ENCODE results near the gene ST6GAL1. TPM values are rescaled to one million over a fixed set of nuclear protein-coding genes. Genes with fewer than 3 reads are reported as not detected.
"Not testable (repeated sequence)": the region's sequence is repeated elsewhere in the genome, so short reads cannot be mapped to it uniquely, and the experiment has no call there.

The ST6GAL1 gene
- total and polyA plus RNA-seq, 12 donors: 19.5 to 94.7 (median 65.8) TPM

DNA sequence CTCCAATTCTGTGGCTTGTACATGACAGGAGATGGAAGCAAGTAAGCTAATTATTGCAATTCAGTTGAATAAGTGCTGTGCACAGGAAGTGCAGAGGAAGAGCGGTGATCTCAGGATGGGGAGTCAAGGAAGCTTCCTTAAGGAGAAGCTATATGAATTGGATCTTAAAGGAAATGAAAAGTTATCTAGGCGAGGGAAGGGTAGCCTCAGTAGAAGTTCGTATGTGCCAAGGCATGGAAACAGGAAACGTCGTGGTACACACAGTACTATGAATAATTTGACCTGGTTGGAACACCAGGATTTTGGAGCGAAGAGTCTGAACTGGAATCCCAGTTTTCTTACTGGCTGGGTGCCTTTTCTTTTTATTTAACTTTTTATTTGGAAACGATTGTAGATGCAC, 39.3 kb downstream of the ST6GAL1 start:
- TF ChIP-seq, protein P1, sequence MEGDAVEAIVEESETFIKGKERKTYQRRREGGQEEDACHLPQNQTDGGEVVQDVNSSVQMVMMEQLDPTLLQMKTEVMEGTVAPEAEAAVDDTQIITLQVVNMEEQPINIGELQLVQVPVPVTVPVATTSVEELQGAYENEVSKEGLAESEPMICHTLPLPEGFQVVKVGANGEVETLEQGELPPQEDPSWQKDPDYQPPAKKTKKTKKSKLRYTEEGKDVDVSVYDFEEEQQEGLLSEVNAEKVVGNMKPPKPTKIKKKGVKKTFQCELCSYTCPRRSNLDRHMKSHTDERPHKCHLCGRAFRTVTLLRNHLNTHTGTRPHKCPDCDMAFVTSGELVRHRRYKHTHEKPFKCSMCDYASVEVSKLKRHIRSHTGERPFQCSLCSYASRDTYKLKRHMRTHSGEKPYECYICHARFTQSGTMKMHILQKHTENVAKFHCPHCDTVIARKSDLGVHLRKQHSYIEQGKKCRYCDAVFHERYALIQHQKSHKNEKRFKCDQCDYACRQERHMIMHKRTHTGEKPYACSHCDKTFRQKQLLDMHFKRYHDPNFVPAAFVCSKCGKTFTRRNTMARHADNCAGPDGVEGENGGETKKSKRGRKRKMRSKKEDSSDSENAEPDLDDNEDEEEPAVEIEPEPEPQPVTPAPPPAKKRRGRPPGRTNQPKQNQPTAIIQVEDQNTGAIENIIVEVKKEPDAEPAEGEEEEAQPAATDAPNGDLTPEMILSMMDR (IDR thresholded peaks at IDR 0.05): no peak
- intact Hi-C loops (cut with DNase I): no loop called here
- ATAC-seq (peak in 1 of 8 donors; percentile 47), DNase-seq (no peak)
- Histone ChIP-seq H3K9me3 (no peaks in the 10 kb centered on the region), H3K27ac (peak overlapping the region in 8 of 10 donors; percentile 12 to 70 (median 40)), H3K4me1 (peaks cover 11 to 91% (median 75%) of the 10 kb centered on the region in 9 donors), H3K27me3 (no peaks in the 10 kb centered on the region), H3K36me3 (peaks cover 0 to 45% (median 5%) of the 10 kb centered on the region in 9 donors), H3K4me3 (no peak overlapping the region)
- 30 to 41% methylated on average over 7 of the region's 7 CpGs for WGBS, 2 donors

DNA sequence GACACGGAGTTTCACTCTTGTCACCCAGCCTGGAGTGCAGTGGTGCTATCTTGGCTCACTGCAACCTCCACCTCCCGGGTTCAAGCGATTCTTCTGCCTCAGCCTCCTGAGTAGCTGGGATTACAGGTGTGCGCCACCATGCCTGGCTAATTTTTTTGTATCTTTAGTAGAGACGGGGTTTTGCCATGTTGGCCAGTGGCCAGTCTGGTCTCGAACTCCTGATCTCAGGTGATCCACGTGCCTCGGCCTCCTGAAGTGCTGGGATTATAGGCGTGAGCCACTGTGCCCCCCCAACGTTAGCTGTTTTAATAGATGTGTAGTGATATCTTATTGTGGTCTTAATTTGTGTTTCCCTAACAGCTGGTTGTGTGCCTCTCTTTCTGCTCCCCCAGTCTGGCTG, 40.8 kb downstream of the ST6GAL1 start:
- intact Hi-C loops (cut with DNase I): not testable (repeated sequence)

DNA sequence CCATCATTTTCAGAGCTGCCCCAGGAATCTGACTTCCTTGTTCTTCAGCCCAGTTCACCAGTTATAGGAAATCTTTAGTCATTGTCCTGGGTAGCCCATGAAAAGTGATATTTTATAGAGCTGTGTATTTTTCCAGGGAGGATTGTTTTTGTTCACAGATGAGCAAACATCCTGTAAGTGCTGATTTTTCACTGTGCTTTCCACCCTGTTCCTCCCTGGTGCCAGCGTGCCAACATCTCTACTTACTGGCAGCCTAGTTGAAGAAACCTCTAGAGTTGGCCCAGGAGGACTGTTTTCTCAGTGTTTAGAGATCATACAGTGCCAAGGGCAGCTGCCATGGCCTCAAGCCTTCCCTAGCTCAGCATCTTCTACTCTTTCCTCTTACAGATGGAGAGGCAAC, 41.3 kb downstream of the ST6GAL1 start:
- DNase-seq (no peak), ATAC-seq (peak in 1 of 8 donors; percentile 30)
- peak overlapping the region in 7 of 10 donors; percentile 10 to 62 (median 39) for H3K27ac ChIP-seq
- H3K9me3 ChIP-seq: no peaks in the 10 kb centered on the region
- intact Hi-C loops (cut with DNase I): no loop called here
- no peak overlapping the region for H3K4me3 ChIP-seq
- H3K27me3 ChIP-seq: no peaks in the 10 kb centered on the region
- peaks cover 0 to 43% (median 5%) of the 10 kb centered on the region in 9 donors for H3K36me3 ChIP-seq
- 36 to 56% methylated on average over 1 of the region's 1 CpG for WGBS, 2 donors
- TF ChIP-seq, protein P1 (IDR thresholded peaks at IDR 0.05): no peak
- H3K4me1 ChIP-seq: peaks cover 7 to 91% (median 75%) of the 10 kb centered on the region in 9 donors

More for the DNA sequence above, 40.8 kb downstream of the ST6GAL1 start:
- 88 to 89% methylated on average over 10 of the region's 10 CpGs for WGBS, 2 donors
- peaks cover 8 to 91% (median 75%) of the 10 kb centered on the region in 9 donors for H3K4me1 ChIP-seq
- not testable (repeated sequence) for H3K4me3 ChIP-seq, DNase-seq, H3K9me3 ChIP-seq, ATAC-seq, H3K27me3 ChIP-seq
- H3K36me3 ChIP-seq: peaks cover 0 to 46% (median 5%) of the 10 kb centered on the region in 9 donors
- peak overlapping the region in 7 of 10 donors; percentile 10 to 62 (median 39) for H3K27ac ChIP-seq

DNA sequence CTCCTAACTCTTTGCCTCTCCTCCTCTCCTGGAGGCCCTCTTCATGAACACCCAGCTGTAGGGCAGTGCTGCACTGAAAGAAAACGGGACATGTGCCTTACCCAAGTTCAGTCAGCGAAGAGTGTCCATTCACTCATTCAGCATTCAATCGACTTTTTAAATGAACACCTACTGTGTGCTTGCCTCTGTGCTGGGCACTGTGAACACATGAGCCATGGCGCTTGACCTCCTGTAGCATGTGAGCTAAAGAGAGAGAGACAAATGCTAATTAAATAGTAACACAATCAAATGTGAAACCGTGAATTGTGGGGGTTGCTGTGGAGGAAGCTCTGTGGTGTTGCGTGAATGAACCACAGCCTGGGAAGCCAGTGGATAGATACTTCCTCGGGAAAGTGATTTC, 43.4 kb downstream of the ST6GAL1 start:
- Histone ChIP-seq H3K27me3 (no peaks in the 10 kb centered on the region), H3K27ac (peak overlapping the region in 4 of 10 donors; percentile 85 to 94 (median 89)), H3K36me3 (peaks cover 0 to 41% (median 5%) of the 10 kb centered on the region in 9 donors), H3K9me3 (no peaks in the 10 kb centered on the region), H3K4me1 (peaks cover 3 to 89% (median 79%) of the 10 kb centered on the region in 9 donors), H3K4me3 (no peak overlapping the region)
- ATAC-seq: no peak
- intact Hi-C loops (cut with DNase I): no loop called here
- TF ChIP-seq, protein P1 (IDR thresholded peaks at IDR 0.05): no peak
- 91 to 94% methylated on average over 7 of the region's 7 CpGs for WGBS, 2 donors
- DNase-seq: no peak

DNA sequence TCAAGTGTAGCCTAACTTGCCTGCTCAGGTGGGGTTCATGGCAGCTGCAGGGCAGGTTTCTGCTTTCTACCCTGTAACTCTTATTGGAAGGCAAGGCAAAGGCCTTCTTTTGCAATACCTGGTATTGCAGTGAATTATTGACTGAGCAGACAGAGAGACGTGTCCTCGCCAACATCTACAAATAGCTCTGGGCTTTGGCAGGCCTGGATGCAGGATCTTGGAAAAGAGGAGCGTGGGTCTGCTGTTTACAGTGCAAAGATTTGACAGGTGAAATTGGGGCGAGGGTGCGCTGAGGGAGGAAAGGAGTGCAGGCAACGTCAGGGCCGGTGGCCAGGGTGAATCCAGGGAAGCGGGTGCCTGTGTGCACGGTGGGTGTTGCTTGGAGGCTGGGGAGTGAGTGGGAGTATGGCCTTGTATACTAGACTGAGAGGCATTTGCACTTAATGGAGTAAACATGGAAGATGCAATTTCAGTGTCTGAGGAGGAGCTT, 44.5 kb downstream of the ST6GAL1 start:
- TF ChIP-seq, protein P1 (IDR thresholded peaks at IDR 0.05): no peak
- DNase-seq (peak in 1 of 2 donors; percentile 23), ATAC-seq (peak in 7 of 8 donors; percentile 17 to 42 (median 37))
- Histone ChIP-seq H3K27me3 (no peaks in the 10 kb centered on the region), H3K9me3 (no peaks in the 10 kb centered on the region), H3K4me3 (no peak overlapping the region), H3K4me1 (peaks cover 3 to 82% (median 73%) of the 10 kb centered on the region in 9 donors), H3K36me3 (peaks cover 0 to 52% (median 5%) of the 10 kb centered on the region in 9 donors), H3K27ac (peak overlapping the region; percentile 62 to 94 (median 88))
- WGBS, 2 donors: 45 to 62% methylated on average over 9 of the region's 9 CpGs
- intact Hi-C loops (cut with DNase I): loop anchor here in 2 of 10 donors (5.0 kb wide), 2 partner anchors 33 to 43 kb away; partner anchors contain the start of gene ST6GAL1 (in 1 of the 2)

Measured in heart right ventricle (tissue), 16 donors.